Measurements from ENCODE around the gene SHANK3.

SHANK3 gene

GRCh38 chr22:50678651-50679521, 6.3 kb downstream of the SHANK3 start:
- no peak for DNase-seq

GRCh38 chr22:50683086-50683993, 10.7 kb downstream of the SHANK3 start:
- DNase-seq, result no peak

- DNase-seq, result no peak
These were observed 11.4 kb downstream of the SHANK3 start for GRCh38 chr22:50683994-50684371.

- DNase-seq, result no peak
These were observed 11.9 kb downstream of the SHANK3 start for GRCh38 chr22:50684501-50684900.

GRCh38 chr22:50684986-50685385, 12.4 kb downstream of the SHANK3 start:
- no peak for DNase-seq

GRCh38 chr22:50686794-50687193, 14.2 kb downstream of the SHANK3 start:
- no peak for DNase-seq

GRCh38 chr22:50687829-50688228, 15.2 kb downstream of the SHANK3 start:
- DNase-seq, result no peak

- DNase-seq, result no peak
These were observed 15.8 kb downstream of the SHANK3 start for GRCh38 chr22:50688448-50688847.

- DNase-seq, result no peak
These were observed 18.9 kb downstream of the SHANK3 start for GRCh38 chr22:50691521-50691920.

GRCh38 chr22:50693462-50693861, 20.8 kb downstream of the SHANK3 start:
- DNase-seq, result no peak

GRCh38 chr22:50694099-50694605, 21.5 kb downstream of the SHANK3 start:
- no peak for DNase-seq

GRCh38 chr22:50694766-50695420, 22.3 kb downstream of the SHANK3 start:
- DNase-seq, result no peak

- no peak for DNase-seq
These were observed 23.0 kb downstream of the SHANK3 start for GRCh38 chr22:50695421-50696250.

- DNase-seq, result no peak
These were observed 23.7 kb downstream of the SHANK3 start for GRCh38 chr22:50696251-50696798.

GRCh38 chr22:50696799-50697561, 24.4 kb downstream of the SHANK3 start:
- DNase-seq, result no peak

- DNase-seq, result no peak
These were observed 25.3 kb downstream of the SHANK3 start for GRCh38 chr22:50697667-50698506.

- DNase-seq, result no peak
These were observed 25.9 kb downstream of the SHANK3 start for GRCh38 chr22:50698546-50698945.

- DNase-seq, result no peak
These were observed 26.6 kb downstream of the SHANK3 start for GRCh38 chr22:50699001-50699755.

- DNase-seq, result no peak
These were observed 27.2 kb downstream of the SHANK3 start for GRCh38 chr22:50699756-50700386.

All from DMS 273 treated with DMSO at 0.1 percent for 48 hours (cell line).